Caco-2 (cell line): ENCODE data around the gene SUSD1. TPM values are rescaled to one million over a fixed set of nuclear protein-coding genes. Genes with fewer than 3 reads are reported as not detected.

ENCODE experiments used
- BruUV-seq: library from RNA; stranded (reverse); fragments of 400-500 nt; replicated peaks from 2 replicates; lab custom pipeline; 2021; lab: Mats Ljungman, UMichigan
- CTCF ChIA-PET: fragments of 300-600 bp; sonication (Branson Sonifier 250); formaldehyde crosslinking; loops from one replicate; lab custom pipeline; 2022; ENCODE audit warnings: antibody characterized with exemption; lab: Charles Lee
- POLR2A ChIA-PET: fragments of 300-600 bp; sonication (Branson Sonifier 250); formaldehyde crosslinking; loops from one replicate; lab custom pipeline; 2022; ENCODE audit warnings: antibody characterized with exemption; lab: Charles Lee
- DNase-seq, 2 experiments: peaks; one replicate each; pipeline versions ENCODE4 v3.0.0 to v3.0.0-alpha.2; 2020 to 2022
- H3K27me3 ChIP-seq: replicated peaks from 2 replicates; pipeline ENCODE4 v1.6.0; 2011; ENCODE audit warnings: low read length; ENCODE audit not compliant: control insufficient read depth, insufficient read depth
- H3K36me3 ChIP-seq: 2 replicates; pipeline ENCODE4 v1.5.1; 2011; ENCODE audit warnings: low read length; ENCODE audit not compliant: control insufficient read depth, insufficient read depth
- H3K4me1 ChIP-seq: fragments of 250-450 bp; sonication (Bioruptor Pico); 2 replicates; pipeline ENCODE4 v1.5.1; 2020; ENCODE audit warnings: mild to moderate bottlenecking
- H3K4me3 ChIP-seq: 2 replicates; pipeline ENCODE4 v1.5.1; 2011; ENCODE audit warnings: low read depth, mild to moderate bottlenecking, control low read depth, low read length
- H3K9me3 ChIP-seq: fragments of 250-450 bp; sonication (Bioruptor Pico); 2 replicates; pipeline ENCODE4 v1.5.1; 2020; ENCODE audit warnings: mild to moderate bottlenecking, moderate library complexity
- H3K27ac Mint-ChIP-seq: one replicate; pipeline ENCODE4 v1.8.0; 2022; ENCODE audit warnings: mixed read lengths; ENCODE audit not compliant: unreplicated experiment
- H3K27me3 Mint-ChIP-seq: one replicate; pipeline ENCODE4 v1.8.0; 2022; ENCODE audit warnings: mixed read lengths; ENCODE audit not compliant: insufficient read depth, unreplicated experiment
- H3K36me3 Mint-ChIP-seq: one replicate; pipeline ENCODE4 v1.8.0; 2022; ENCODE audit warnings: mild to moderate bottlenecking, mixed read lengths; ENCODE audit not compliant: insufficient read depth, unreplicated experiment
- H3K4me1 Mint-ChIP-seq: one replicate; pipeline ENCODE4 v1.8.0; 2022; ENCODE audit warnings: low read depth, mixed read lengths; ENCODE audit not compliant: unreplicated experiment
- H3K4me3 Mint-ChIP-seq: one replicate; pipeline ENCODE4 v1.8.0; 2022; ENCODE audit warnings: mild to moderate bottlenecking, moderate library complexity, mixed read lengths; ENCODE audit not compliant: unreplicated experiment
- H3K9me3 Mint-ChIP-seq: one replicate; pipeline ENCODE4 v1.8.0; 2022; ENCODE audit warnings: mixed read lengths; ENCODE audit not compliant: unreplicated experiment
- CTCF ChIP-seq, 2 experiments: fragments of 200-600 bp in 1 of 2; IDR thresholded peaks; 1 replicate in 1 of 2; 2 replicates in 1 of 2; pipeline versions ENCODE4 v1.5.1 to v1.8.0; 2011 to 2022; ENCODE audit warnings: antibody characterized with exemption in 1 of 2, control low read depth in 1 of 2, inconsistent platforms in 1 of 2, low read depth in 1 of 2, low read length in 1 of 2, mild to moderate bottlenecking in 1 of 2, moderate library complexity in 1 of 2; ENCODE audit not compliant: insufficient read depth in 1 of 2, severe bottlenecking in 1 of 2, unreplicated experiment in 1 of 2
- intact Hi-C: fragments of 100-400 bp; cut with micrococcal nuclease; formaldehyde crosslinking; loops from one replicate; pipeline ENCODE4 v1.10.0; 2022; ENCODE audit not compliant: unreplicated experiment
- total RNA-seq: library from RNA; stranded (reverse); gene quantifications from 2 replicates; pipeline ENCODE4 v1.2.3, GENCODE V29; 2022

The SUSD1 gene
- total RNA-seq, 1 experiment from 2014 or later, result 53.4 TPM

GRCh38 chr9:112054916-112055315, 120.2 kb downstream of the SUSD1 start:
- no peaks in the 10 kb centered on the region for H3K9me3 ChIP-seq
- Mint-ChIP-seq H3K4me3 (no peak overlapping the region), H3K27ac (no peak overlapping the region), H3K4me1 (no peaks in the 10 kb centered on the region), H3K9me3 (no peaks in the 10 kb centered on the region), H3K36me3 (peaks cover 54% of the 10 kb centered on the region), H3K27me3 (no peaks in the 10 kb centered on the region)
- H3K36me3 ChIP-seq, result peaks cover 4% of the 10 kb centered on the region
- no peak for DNase-seq
- TF ChIP-seq CTCF (IDR thresholded peaks at IDR 0.05; ENCODE audit: insufficient read depth in 1 of 2, low read depth in 1 of 2, low read length in 1 of 2, severe bottlenecking in 1 of 2, unreplicated experiment in 1 of 2), result no peak
- no peaks in the 10 kb centered on the region for H3K27me3 ChIP-seq
- ChIA-PET CTCF (no interaction called here), POLR2A (no interaction called here)
- intact Hi-C loops, result no loop called here
- no peaks in the 10 kb centered on the region for H3K4me1 ChIP-seq
- no peak overlapping the region for H3K4me3 ChIP-seq
- no TSS peak for BruUV-seq

GRCh38 chr9:112051812-112052211, 123.3 kb downstream of the SUSD1 start:
- CTCF ChIA-PET, result no interaction called here
- no TSS peak for BruUV-seq
- H3K27ac Mint-ChIP-seq, result no peak overlapping the region

GRCh38 chr9:112050544-112051475, 124.3 kb downstream of the SUSD1 start:
- Mint-ChIP-seq H3K36me3 (peaks cover 30% of the 10 kb centered on the region), H3K27me3 (no peaks in the 10 kb centered on the region), H3K27ac (no peak overlapping the region), H3K4me1 (no peaks in the 10 kb centered on the region), H3K4me3 (no peak overlapping the region), H3K9me3 (no peaks in the 10 kb centered on the region)
- CTCF ChIA-PET, result no interaction called here
- no TSS peak for BruUV-seq
- Histone ChIP-seq H3K36me3 (peaks cover 2% of the 10 kb centered on the region; the same call in 1 of the 2 replicates), H3K9me3 (no peaks in the 10 kb centered on the region), H3K27me3 (no peaks in the 10 kb centered on the region), H3K4me1 (no peaks in the 10 kb centered on the region), H3K4me3 (no peak overlapping the region)
- TF ChIP-seq CTCF (IDR thresholded peaks at IDR 0.05; ENCODE audit: insufficient read depth in 1 of 2, low read depth in 1 of 2, low read length in 1 of 2, severe bottlenecking in 1 of 2, unreplicated experiment in 1 of 2), result no peak
- intact Hi-C loops, result no loop called here
- POLR2A ChIA-PET, result no interaction called here
- DNase-seq, result no peak

More at GRCh38 chr9:112051812-112052211, 123.3 kb downstream of the SUSD1 start:
- POLR2A ChIA-PET, result interaction anchor here (0.5 kb wide), 1 partner anchor 585 kb away, joined by 3 read pairs; no protein-coding TSS in a partner anchor
- no peaks in the 10 kb centered on the region for H3K9me3 ChIP-seq
- H3K9me3 Mint-ChIP-seq, result no peaks in the 10 kb centered on the region
- intact Hi-C loops, result no loop called here
- H3K4me3 Mint-ChIP-seq, result no peak overlapping the region
- H3K4me1 Mint-ChIP-seq, result no peaks in the 10 kb centered on the region
- no peaks in the 10 kb centered on the region for H3K27me3 Mint-ChIP-seq
- peaks cover 2% of the 10 kb centered on the region; the same call in 1 of the 2 replicates for H3K36me3 ChIP-seq
- H3K4me3 ChIP-seq, result no peak overlapping the region
- no peak for TF ChIP-seq CTCF (IDR thresholded peaks at IDR 0.05; ENCODE audit: insufficient read depth in 1 of 2, low read depth in 1 of 2, low read length in 1 of 2, severe bottlenecking in 1 of 2, unreplicated experiment in 1 of 2)
- no peak for DNase-seq
- peaks cover 31% of the 10 kb centered on the region for H3K36me3 Mint-ChIP-seq
- no peaks in the 10 kb centered on the region for H3K27me3 ChIP-seq
- no peaks in the 10 kb centered on the region for H3K4me1 ChIP-seq
